ENCODE measurements around the gene STK40.

Gene STK40

GRCh38 chr1:36411674-36412648 lies 26.2 kb upstream of the STK40 start:
- TF ChIP-seq, protein P1, sequence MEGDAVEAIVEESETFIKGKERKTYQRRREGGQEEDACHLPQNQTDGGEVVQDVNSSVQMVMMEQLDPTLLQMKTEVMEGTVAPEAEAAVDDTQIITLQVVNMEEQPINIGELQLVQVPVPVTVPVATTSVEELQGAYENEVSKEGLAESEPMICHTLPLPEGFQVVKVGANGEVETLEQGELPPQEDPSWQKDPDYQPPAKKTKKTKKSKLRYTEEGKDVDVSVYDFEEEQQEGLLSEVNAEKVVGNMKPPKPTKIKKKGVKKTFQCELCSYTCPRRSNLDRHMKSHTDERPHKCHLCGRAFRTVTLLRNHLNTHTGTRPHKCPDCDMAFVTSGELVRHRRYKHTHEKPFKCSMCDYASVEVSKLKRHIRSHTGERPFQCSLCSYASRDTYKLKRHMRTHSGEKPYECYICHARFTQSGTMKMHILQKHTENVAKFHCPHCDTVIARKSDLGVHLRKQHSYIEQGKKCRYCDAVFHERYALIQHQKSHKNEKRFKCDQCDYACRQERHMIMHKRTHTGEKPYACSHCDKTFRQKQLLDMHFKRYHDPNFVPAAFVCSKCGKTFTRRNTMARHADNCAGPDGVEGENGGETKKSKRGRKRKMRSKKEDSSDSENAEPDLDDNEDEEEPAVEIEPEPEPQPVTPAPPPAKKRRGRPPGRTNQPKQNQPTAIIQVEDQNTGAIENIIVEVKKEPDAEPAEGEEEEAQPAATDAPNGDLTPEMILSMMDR (IDR thresholded peaks at IDR 0.05; ENCODE audit: borderline replicate concordance, insufficient read depth, low read depth, low read length), result no peak

DNA sequence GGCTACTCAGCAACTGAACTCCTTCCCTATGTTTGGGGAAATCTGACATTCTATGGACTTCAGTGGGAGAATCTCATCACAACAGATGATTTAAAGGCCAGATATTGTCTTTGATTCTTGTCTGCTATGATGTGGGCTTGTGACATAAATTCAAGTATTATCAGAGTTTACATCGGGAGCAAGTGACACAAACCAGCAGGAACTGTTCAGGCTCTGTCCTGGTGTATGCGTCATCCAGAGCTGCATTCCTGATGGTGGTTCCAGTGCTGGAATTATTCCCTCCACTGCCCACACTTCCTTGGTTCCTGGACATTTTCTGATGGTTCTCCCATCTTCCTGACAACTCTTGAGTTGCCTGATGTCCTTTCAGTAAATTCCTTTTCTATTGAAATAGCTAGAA lies 22.8 kb upstream of the STK40 start:
- no peak overlapping the region for H3K4me3 ChIP-seq (ENCODE audit: low read depth, low read length)
- TF ChIP-seq, protein P1 (IDR thresholded peaks at IDR 0.05; ENCODE audit: borderline replicate concordance, insufficient read depth, low read depth, low read length), result no peak

More at GRCh38 chr1:36411674-36412648, 26.2 kb upstream of the STK40 start:
- no peak overlapping the region for H3K4me3 ChIP-seq (ENCODE audit: low read depth, low read length)

DNA sequence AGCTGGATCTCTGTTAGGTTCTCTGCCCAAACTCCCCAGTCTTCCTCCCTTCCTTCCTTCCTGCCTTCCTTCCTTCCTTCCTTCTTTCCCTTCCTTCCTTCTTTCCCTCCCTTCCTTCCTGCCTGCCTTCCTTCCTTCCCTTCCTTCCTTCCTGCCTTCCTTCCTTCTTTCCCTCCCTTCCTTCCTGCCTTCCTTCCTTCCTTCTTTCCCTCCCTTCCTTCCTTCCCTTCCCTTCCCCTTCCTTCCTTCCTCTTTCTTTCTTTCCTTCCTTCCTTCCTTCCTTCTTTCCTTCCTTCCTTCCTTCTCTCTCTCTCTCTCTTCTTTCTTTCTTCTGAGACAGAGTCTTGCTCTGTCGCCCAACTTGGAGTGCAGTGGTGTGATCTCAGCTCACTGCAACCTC lies 20.7 kb upstream of the STK40 start:
- H3K4me3 ChIP-seq (ENCODE audit: low read depth, low read length), result no peak overlapping the region
- TF ChIP-seq, protein P1 (IDR thresholded peaks at IDR 0.05; ENCODE audit: borderline replicate concordance, insufficient read depth, low read depth, low read length), result no peak

- no peak overlapping the region for H3K4me3 ChIP-seq (ENCODE audit: low read depth, low read length)
- TF ChIP-seq, protein P1 (IDR thresholded peaks at IDR 0.05; ENCODE audit: borderline replicate concordance, insufficient read depth, low read depth, low read length), result no peak
Observed at GRCh38 chr1:36402504-36402890, 16.8 kb upstream of the STK40 start.

GRCh38 chr1:36401602-36402503 lies 16.1 kb upstream of the STK40 start:
- TF ChIP-seq, protein P1 (IDR thresholded peaks at IDR 0.05; ENCODE audit: borderline replicate concordance, insufficient read depth, low read depth, low read length), result no peak
- H3K4me3 ChIP-seq (ENCODE audit: low read depth, low read length), result peak overlapping the region; percentile 37

DNA sequence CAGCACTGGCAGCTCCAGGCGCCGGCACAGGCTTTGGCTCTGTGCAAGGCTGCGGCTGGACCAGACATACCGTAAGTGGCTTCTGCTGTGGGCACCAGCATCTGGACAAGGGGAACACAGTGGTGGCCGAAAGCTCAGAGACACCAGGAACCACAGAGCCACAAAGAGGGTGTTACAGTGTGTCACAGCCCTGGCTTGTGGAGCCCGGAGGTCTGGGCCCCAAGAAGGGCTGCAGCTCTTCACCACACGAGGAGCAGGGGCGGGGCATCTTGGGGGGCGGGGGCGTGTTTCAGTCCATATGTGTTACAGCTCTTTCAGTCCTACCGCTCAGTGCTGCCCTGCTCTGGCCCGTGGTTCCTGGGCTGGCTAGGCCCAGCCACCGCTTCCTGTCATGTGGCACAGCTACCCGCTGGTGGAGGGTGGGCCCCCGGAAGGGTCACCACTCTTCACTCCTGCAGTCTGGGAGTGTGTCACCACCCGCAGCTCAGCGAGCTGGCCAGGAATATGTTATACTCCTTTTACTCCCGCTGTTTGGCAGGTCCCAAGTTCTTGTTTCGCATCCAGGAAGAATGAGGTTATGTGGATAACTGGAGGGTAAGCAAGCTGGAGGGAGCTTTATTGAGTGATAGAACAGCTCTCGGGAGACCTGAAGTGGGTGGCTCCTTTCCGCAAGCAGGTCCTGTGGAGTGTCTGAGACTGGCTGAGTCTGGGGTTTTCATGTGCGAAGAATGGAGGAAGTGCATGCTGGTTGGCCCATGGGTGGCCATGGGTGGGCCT lies 15.3 kb upstream of the STK40 start:
- peak overlapping the region; percentile 37 for H3K4me3 ChIP-seq (ENCODE audit: low read depth, low read length)

More for the DNA sequence above, 15.3 kb upstream of the STK40 start:
- TF ChIP-seq, protein P1 (IDR thresholded peaks at IDR 0.05; ENCODE audit: borderline replicate concordance, insufficient read depth, low read depth, low read length), result no peak

Data from GM12875 (cell line).